Kidney tubule cell (primary cell): ENCODE results near the gene SALL1.

Source experiments
- DNase-seq: peaks from one replicate; pipeline ENCODE4 v3.0.0-alpha.2; 2018; ENCODE audit warnings: low spot score

The SALL1 gene

GRCh38 chr16:51156807-51157200 lies 5.7 kb upstream of the SALL1 start:
- peak; percentile 57 for DNase-seq

- peak; percentile 56 for DNase-seq
Measured at GRCh38 chr16:51155820-51156806, 5.0 kb upstream of the SALL1 start.

- DNase-seq = peak; percentile 49
Measured at GRCh38 chr16:51155199-51155607, 4.1 kb upstream of the SALL1 start.

- peak; percentile 65 for DNase-seq
Measured at GRCh38 chr16:51154271-51155171, 3.5 kb upstream of the SALL1 start.

- peak; percentile 55 for DNase-seq
Measured at GRCh38 chr16:51153577-51154031, 2.5 kb upstream of the SALL1 start.

GRCh38 chr16:51152691-51153576 lies 1.9 kb upstream of the SALL1 start:
- peak; percentile 55 for DNase-seq

GRCh38 chr16:51151961-51152663 lies 1.0 kb upstream of the SALL1 start:
- DNase-seq = peak; percentile 96

GRCh38 chr16:51151435-51151960 lies 428 bp upstream of the SALL1 start:
- DNase-seq = peak; percentile 91

GRCh38 chr16:51150165-51150887 lies 744 bp downstream of the SALL1 start:
- DNase-seq = peak; percentile 37

- peak; percentile 34 for DNase-seq
Measured at GRCh38 chr16:51149721-51150164, 1.3 kb downstream of the SALL1 start.

GRCh38 chr16:51149251-51149661 lies 1.8 kb downstream of the SALL1 start:
- peak; percentile 49 for DNase-seq

GRCh38 chr16:51148678-51149228 lies 2.3 kb downstream of the SALL1 start:
- peak; percentile 28 for DNase-seq

GRCh38 chr16:51147776-51148677 lies 3.0 kb downstream of the SALL1 start:
- peak; percentile 53 for DNase-seq

- peak; percentile 58 for DNase-seq
Measured at GRCh38 chr16:51146256-51146924, 4.7 kb downstream of the SALL1 start.

- DNase-seq = peak; percentile 20
Measured at GRCh38 chr16:51144203-51144602, 6.9 kb downstream of the SALL1 start.

GRCh38 chr16:51143196-51143977 lies 7.7 kb downstream of the SALL1 start:
- DNase-seq = peak; percentile 25

GRCh38 chr16:51141541-51141940 lies 9.5 kb downstream of the SALL1 start:
- DNase-seq = peak; percentile 38
